Stomach (tissue), 9 donors: ENCODE results near the gene INA. TPM values are rescaled to one million over a fixed set of nuclear protein-coding genes. Genes with fewer than 3 reads are reported as not detected.
A peak's percentile ranks its signal among the peaks of the same experiment; 100 is the strongest.

ENCODE experiments used
- DNase-seq, 2 donors: peaks; one replicate each; pipeline versions ENCODE4 v3.0.0 to v3.0.0-alpha.2; 2013 to 2019
- H3K27ac ChIP-seq, 5 donors: fragments of 200-600 bp in 4 of 5; sonication (generic) in 4 of 5; one replicate each; pipeline ENCODE4 v1.5.1; 2013 to 2019; ENCODE audit warnings: mild to moderate bottlenecking in 1 of 5, moderate library complexity in 1 of 5
- H3K27me3 ChIP-seq, 3 donors: fragments of 200-600 bp; sonication (generic); one replicate each; pipeline ENCODE4 v1.5.1; 2017 to 2019; ENCODE audit warnings: mixed run types in 1 of 3
- H3K36me3 ChIP-seq, 4 donors: fragments of 200-600 bp; sonication (generic); 1 replicate in 3 of 4; 2 replicates in 1 of 4; pipeline ENCODE4 v1.5.1; 2016 to 2019
- H3K4me1 ChIP-seq, 4 donors: fragments of 200-600 bp; sonication (generic); one replicate each; pipeline ENCODE4 v1.5.1; 2016 to 2019
- H3K4me3 ChIP-seq, 4 donors: fragments of 200-600 bp; sonication (generic) in 3 of 4; one replicate each; pipeline ENCODE4 v1.5.1; 2016 to 2019; ENCODE audit warnings: mild to moderate bottlenecking in 1 of 4
- H3K9me3 ChIP-seq, 4 donors: fragments of 200-600 bp; sonication (generic); one replicate each; pipeline ENCODE4 v1.5.1; 2016 to 2019
- CTCF ChIP-seq, 7 experiments: fragments of 450-650 bp in 4 of 7; fragments of 200-600 bp in 3 of 7; sonication (generic) in 3 of 7; IDR thresholded peaks; one replicate each; pipeline ENCODE4 v1.5.1; 2016 to 2019; ENCODE audit warnings: antibody characterized with exemption in 7 of 7, control low read depth in 2 of 7, mild to moderate bottlenecking in 1 of 7
- EP300 ChIP-seq: sonication (generic); formaldehyde crosslinking; IDR thresholded peaks from one replicate; pipeline ENCODE4 v1.6.1; 2017; ENCODE audit warnings: antibody characterized with exemption
- POLR2A ChIP-seq, 4 donors: fragments of 450-650 bp; IDR thresholded peaks; one replicate each; pipeline ENCODE4 v1.6.1; 2016; ENCODE audit warnings: antibody characterized with exemption in 4 of 4, control low read depth in 2 of 4, mild to moderate bottlenecking in 1 of 4, moderate library complexity in 1 of 4
- POLR2AphosphoS5 ChIP-seq, 3 donors: sonication (generic); formaldehyde crosslinking; IDR thresholded peaks; one replicate each; pipeline ENCODE4 v1.6.1; 2016; ENCODE audit warnings: antibody characterized with exemption in 3 of 3
- WGBS, 5 donors: extraction: QIAGEN DNeasy Blood & Tissue Kit in 3 of 5; methylation state at CpG; one replicate each; pipeline versions ENCODE4 v1.1.5 to v1.1.7; 2013 to 2018; 5-methylcytosine and 5-hydroxymethylcytosine counted together
- intact Hi-C: fragments of 100-400 bp; cut with DNase I; formaldehyde crosslinking; loops from one replicate; pipeline ENCODE4 v1.15.1; 2023; ENCODE audit warnings: low total_unique reads
- polyA plus RNA-seq, 3 donors: library from polyadenylated mRNA; stranded (reverse); fragments of 200-250 nt; gene quantifications; one replicate each; pipeline ENCODE4 v1.2.3, GENCODE V29; 2013
- total RNA-seq, 5 donors: library from RNA; depleted of rRNA; stranded (reverse); fragments of >200 nt; gene quantifications; one replicate each; pipeline versions ENCODE4 v1.1.0 to v1.2.3, GENCODE V29; 2014 to 2016
- donor health status: healthy with polysubstance abuse.
- donor health status: Bipolar disorder and iron deficiency.
- donor health status: healthy.

INA gene
- total and polyA plus RNA-seq, 8 donors = 0.29 to 1.8 (median 1.0) TPM; not detected in 2

GRCh38 chr10:103278862-103279298, 1.9 kb downstream of the INA start:
- WGBS, 5 donors = 3 to 11% (median 6%) methylated on average over 11 of the region's 11 CpGs

GRCh38 chr10:103280031-103280430, 3.1 kb downstream of the INA start:
- Histone ChIP-seq H3K27ac (no peak overlapping the region), H3K4me1 (peaks cover 8 to 22% (median 13%) of the 10 kb centered on the region in 4 donors), H3K4me3 (no peak overlapping the region), H3K9me3 (peaks cover 0 to 7% (median 0%) of the 10 kb centered on the region in 4 donors), H3K27me3 (peaks cover 18 to 92% (median 45%) of the 10 kb centered on the region in 3 donors), H3K36me3 (no peaks in the 10 kb centered on the region)
- intact Hi-C loops = no loop called here
- TF ChIP-seq EP300 = no peak
- WGBS, 5 donors = 64 to 88% (median 71%) methylated on average over 3 of the region's 3 CpGs
- no peak for DNase-seq

More at GRCh38 chr10:103278862-103279298, 1.9 kb downstream of the INA start:
- Histone ChIP-seq H3K4me3 (no peak overlapping the region), H3K36me3 (no peaks in the 10 kb centered on the region), H3K9me3 (peaks cover 0 to 7% (median 0%) of the 10 kb centered on the region in 4 donors), H3K4me1 (peaks cover 8 to 22% (median 13%) of the 10 kb centered on the region in 4 donors), H3K27ac (no peak overlapping the region), H3K27me3 (peaks cover 18 to 84% (median 45%) of the 10 kb centered on the region in 3 donors)
- intact Hi-C loops = no loop called here
- peak; percentile 35 to 82 for DNase-seq
- TF ChIP-seq EP300 (no peak), POLR2AphosphoS5 (IDR thresholded peaks at IDR 0.05) (no peak), POLR2A (IDR thresholded peaks at IDR 0.05) (no peak), CTCF (IDR thresholded peaks at IDR 0.05) (no peak)

- H3K36me3 ChIP-seq = no peaks in the 10 kb centered on the region
- intact Hi-C loops = no loop called here
- no peak for DNase-seq
- TF ChIP-seq EP300 = no peak
- TF ChIP-seq POLR2A (IDR thresholded peaks at IDR 0.05) = no peak
- no peak for TF ChIP-seq POLR2AphosphoS5 (IDR thresholded peaks at IDR 0.05)
- no peak for TF ChIP-seq CTCF (IDR thresholded peaks at IDR 0.05)
- no peak overlapping the region for H3K4me3 ChIP-seq
- H3K27me3 ChIP-seq = peaks cover 18 to 92% (median 45%) of the 10 kb centered on the region in 3 donors
- H3K27ac ChIP-seq = no peak overlapping the region
- 86 to 96% (median 87%) methylated on average over 2 of the region's 2 CpGs for WGBS, 5 donors
- peaks cover 0 to 7% (median 0%) of the 10 kb centered on the region in 4 donors for H3K9me3 ChIP-seq
- peaks cover 8 to 22% (median 13%) of the 10 kb centered on the region in 4 donors for H3K4me1 ChIP-seq
Observed at GRCh38 chr10:103280506-103280905, 3.6 kb downstream of the INA start.

- no peak for TF ChIP-seq EP300
- TF ChIP-seq CTCF (IDR thresholded peaks at IDR 0.05) = no peak
- no peak for TF ChIP-seq POLR2AphosphoS5 (IDR thresholded peaks at IDR 0.05)
- no peak for TF ChIP-seq POLR2A (IDR thresholded peaks at IDR 0.05)
- intact Hi-C loops = no loop called here
Observed at GRCh38 chr10:103281753-103282152, 4.8 kb downstream of the INA start.

GRCh38 chr10:103282961-103283360, 6.0 kb downstream of the INA start:
- TF ChIP-seq POLR2AphosphoS5 (IDR thresholded peaks at IDR 0.05) = no peak
- Histone ChIP-seq H3K4me1 (peaks cover 0 to 6% (median under 1%) of the 10 kb centered on the region in 4 donors), H3K27me3 (peaks cover 7 to 89% (median 26%) of the 10 kb centered on the region in 3 donors)

More at GRCh38 chr10:103281753-103282152, 4.8 kb downstream of the INA start:
- peak in 1 of 2 donors; percentile 83 for DNase-seq
- Histone ChIP-seq H3K4me3 (no peak overlapping the region), H3K27me3 (peaks cover 18 to 89% (median 38%) of the 10 kb centered on the region in 3 donors), H3K27ac (no peak overlapping the region), H3K4me1 (peaks cover 7 to 18% (median 11%) of the 10 kb centered on the region in 4 donors), H3K9me3 (peaks cover 0 to 7% (median 0%) of the 10 kb centered on the region in 4 donors), H3K36me3 (no peaks in the 10 kb centered on the region)
- WGBS, 5 donors = 3 to 8% (median 6%) methylated on average over 6 to 14 of the region's 14 CpGs

More at GRCh38 chr10:103282961-103283360, 6.0 kb downstream of the INA start:
- no peak for DNase-seq
- intact Hi-C loops = no loop called here
- Histone ChIP-seq H3K4me3 (no peak overlapping the region), H3K9me3 (no peaks in the 10 kb centered on the region), H3K36me3 (no peaks in the 10 kb centered on the region), H3K27ac (no peak overlapping the region)
- 33 to 55% (median 38%) methylated on average over 1 of the region's 1 CpG for WGBS, 5 donors
